Stomach (tissue), 4 donors: ENCODE measurements around the gene ANKFY1.

ENCODE experiments used
- CTCF ChIP-seq, 7 experiments: fragments of 450-650 bp in 4 of 7; fragments of 200-600 bp in 3 of 7; sonication (generic) in 3 of 7; IDR thresholded peaks; one replicate each; pipeline ENCODE4 v1.5.1; 2016 to 2019; ENCODE audit warnings: antibody characterized with exemption in 7 of 7, control low read depth in 2 of 7, mild to moderate bottlenecking in 1 of 7
- POLR2A ChIP-seq, 4 donors: fragments of 450-650 bp; IDR thresholded peaks; one replicate each; pipeline ENCODE4 v1.6.1; 2016; ENCODE audit warnings: antibody characterized with exemption in 4 of 4, control low read depth in 2 of 4, mild to moderate bottlenecking in 1 of 4, moderate library complexity in 1 of 4

GRCh38 chr17:4310354-4311060, 46.7 kb upstream of the ANKFY1 start:
- TF ChIP-seq CTCF (IDR thresholded peaks at IDR 0.05) (no peak), POLR2A (IDR thresholded peaks at IDR 0.05) (no peak)
